OCI-LY1 (cell line): ENCODE measurements around the gene SAE1.

Experiments used
- H2AFZ ChIP-seq: fragments of 200-600 bp; sonication (generic), shearing (Covaris generic); 2 replicates; pipeline ENCODE4 v1.6.0; 2014; ENCODE audit warnings: antibody characterized with exemption, mild to moderate bottlenecking, low read length
- H3F3A ChIP-seq: fragments of 200-600 bp; sonication (generic), shearing (Covaris generic); 2 replicates; pipeline ENCODE4 v1.6.0; 2014; ENCODE audit warnings: mild to moderate bottlenecking, antibody characterized with exemption, low read length, moderate library complexity; ENCODE audit not compliant: insufficient read depth
- H3K27ac ChIP-seq: fragments of 200-600 bp; sonication (generic); 2 replicates; pipeline ENCODE4 v1.5.1; 2014; ENCODE audit warnings: low read length, mixed run types, mild to moderate bottlenecking, low read depth; ENCODE audit not compliant: poor library complexity, severe bottlenecking
- H3K27me3 ChIP-seq: fragments of 200-600 bp; sonication (generic); 2 replicates; pipeline ENCODE4 v1.6.0; 2014; ENCODE audit warnings: antibody characterized with exemption, mild to moderate bottlenecking, low read length, moderate library complexity; ENCODE audit not compliant: insufficient read depth
- H3K36me3 ChIP-seq: fragments of 200-600 bp; sonication (generic); 2 replicates; pipeline ENCODE4 v1.6.1; 2014; ENCODE audit warnings: mild to moderate bottlenecking, antibody characterized with exemption, low read length, moderate library complexity, mixed read lengths; ENCODE audit not compliant: insufficient read depth
- H3K4me1 ChIP-seq: fragments of 200-600 bp; sonication (generic); 2 replicates; pipeline ENCODE4 v1.5.1; 2014; ENCODE audit warnings: mild to moderate bottlenecking, low read length, moderate library complexity; ENCODE audit not compliant: insufficient read depth, severe bottlenecking
- H3K4me2 ChIP-seq: fragments of 200-600 bp; sonication (generic), shearing (Covaris generic); 2 replicates; pipeline ENCODE4 v1.6.1; 2014; ENCODE audit warnings: low read length
- H3K4me3 ChIP-seq: fragments of 200-600 bp; sonication (generic); 2 replicates; pipeline ENCODE4 v1.5.1; 2014; ENCODE audit warnings: low read length, low read depth, mild to moderate bottlenecking, mixed read lengths; ENCODE audit not compliant: poor library complexity, severe bottlenecking
- H3K79me2 ChIP-seq: fragments of 200-600 bp; shearing (Covaris generic); 2 replicates; pipeline ENCODE4 v1.6.1; 2016; ENCODE audit warnings: mixed run types, low read length, mixed read lengths; ENCODE audit not compliant: insufficient read depth
- H3K9ac ChIP-seq: fragments of 200-600 bp; sonication (generic), shearing (Covaris generic); 2 replicates; pipeline ENCODE4 v1.6.1; 2014; ENCODE audit warnings: mild to moderate bottlenecking, low read length, mixed read lengths
- H3K9me2 ChIP-seq: fragments of 200-600 bp; sonication (generic), shearing (Covaris generic); 2 replicates; pipeline ENCODE4 v1.6.1; 2014; ENCODE audit warnings: low read depth, mild to moderate bottlenecking, low read length, mixed read lengths
- H3K9me3 ChIP-seq: fragments of 200-600 bp; shearing (Covaris generic); 2 replicates; pipeline ENCODE4 v1.6.1; 2014; ENCODE audit warnings: low read length, mixed read lengths
- H4K20me1 ChIP-seq: fragments of 200-600 bp; sonication (generic), shearing (Covaris generic); 2 replicates; pipeline ENCODE4 v1.6.0; 2016; ENCODE audit warnings: mild to moderate bottlenecking, low read length; ENCODE audit not compliant: insufficient read depth
- CTCF ChIP-seq: fragments of 200-600 bp; sonication (generic), shearing (Covaris generic); IDR thresholded peaks from 2 replicates; pipeline ENCODE4 v1.5.1; 2017; ENCODE audit warnings: mild to moderate bottlenecking, antibody characterized with exemption, low read length, moderate library complexity, mixed read lengths
- EZH2 ChIP-seq: fragments of 200-600 bp; sonication (generic), shearing (Covaris generic); IDR thresholded peaks from 2 replicates; pipeline ENCODE4 v1.8.0; 2017; ENCODE audit warnings: borderline replicate concordance, mixed run types, mild to moderate bottlenecking, antibody characterized with exemption, low read length, moderate library complexity, mixed read lengths

The SAE1 gene

GRCh38 chr19:47197141-47197540, 66.5 kb downstream of the SAE1 start:
- H3K79me2 ChIP-seq = no peaks in the 10 kb centered on the region
- H3K4me2 ChIP-seq = no peak overlapping the region
- no peak overlapping the region for H3K27ac ChIP-seq
- no peaks in the 10 kb centered on the region for H4K20me1 ChIP-seq
- H3K36me3 ChIP-seq = peaks cover 53% of the 10 kb centered on the region
- no peaks in the 10 kb centered on the region for H3K4me1 ChIP-seq
- H3F3A ChIP-seq = no peaks in the 10 kb centered on the region
- no peak overlapping the region for H3K4me3 ChIP-seq
- no peaks in the 10 kb centered on the region for H3K9me3 ChIP-seq
- H3K9ac ChIP-seq = no peak overlapping the region
- H3K27me3 ChIP-seq = no peaks in the 10 kb centered on the region
- no peak overlapping the region for H2AFZ ChIP-seq
- TF ChIP-seq EZH2 = no peak
- no peak for TF ChIP-seq CTCF
- H3K9me2 ChIP-seq = no peaks in the 10 kb centered on the region

- Histone ChIP-seq H3K9ac (no peak overlapping the region), H3K4me2 (no peak overlapping the region), H3K9me2 (no peaks in the 10 kb centered on the region), H3F3A (no peaks in the 10 kb centered on the region), H3K79me2 (no peaks in the 10 kb centered on the region), H3K27ac (no peak overlapping the region), H3K4me3 (no peak overlapping the region), H3K4me1 (no peaks in the 10 kb centered on the region), H3K9me3 (no peaks in the 10 kb centered on the region), H4K20me1 (no peaks in the 10 kb centered on the region), H2AFZ (no peak overlapping the region), H3K27me3 (no peaks in the 10 kb centered on the region), H3K36me3 (peaks cover 68% of the 10 kb centered on the region)
- TF ChIP-seq CTCF = no peak
- no peak for TF ChIP-seq EZH2
Observed at GRCh38 chr19:47200530-47200929, 69.9 kb downstream of the SAE1 start.

GRCh38 chr19:47203254-47203653, 72.6 kb downstream of the SAE1 start:
- Histone ChIP-seq H3K27ac (no peak overlapping the region), H3K9me2 (no peaks in the 10 kb centered on the region), H3K27me3 (no peaks in the 10 kb centered on the region), H4K20me1 (no peaks in the 10 kb centered on the region), H3K79me2 (no peaks in the 10 kb centered on the region), H3K4me3 (no peak overlapping the region), H3K9me3 (no peaks in the 10 kb centered on the region), H3K4me1 (no peaks in the 10 kb centered on the region), H3K36me3 (peaks cover 76% of the 10 kb centered on the region), H3K9ac (no peak overlapping the region), H3F3A (no peaks in the 10 kb centered on the region), H3K4me2 (no peak overlapping the region), H2AFZ (no peak overlapping the region)
- TF ChIP-seq CTCF (no peak), EZH2 (no peak)
